GM18517 (cell line): ENCODE results near the gene E4F1.
"Not testable (repeated sequence)": the region's sequence is repeated elsewhere in the genome, so short reads cannot be mapped to it uniquely, and the experiment has no call there.

Experiments used
- ATAC-seq: cut with Tn5 transposase; IDR thresholded peaks from one replicate; pipeline ENCODE4 v1.9.1; 2021; ENCODE audit warnings: mild to moderate bottlenecking, moderate library complexity; ENCODE audit not compliant: unreplicated experiment

The E4F1 gene

GRCh38 chr16:2189252-2189893 is 34.0 kb upstream of the E4F1 start:
- no peak for ATAC-seq

DNA sequence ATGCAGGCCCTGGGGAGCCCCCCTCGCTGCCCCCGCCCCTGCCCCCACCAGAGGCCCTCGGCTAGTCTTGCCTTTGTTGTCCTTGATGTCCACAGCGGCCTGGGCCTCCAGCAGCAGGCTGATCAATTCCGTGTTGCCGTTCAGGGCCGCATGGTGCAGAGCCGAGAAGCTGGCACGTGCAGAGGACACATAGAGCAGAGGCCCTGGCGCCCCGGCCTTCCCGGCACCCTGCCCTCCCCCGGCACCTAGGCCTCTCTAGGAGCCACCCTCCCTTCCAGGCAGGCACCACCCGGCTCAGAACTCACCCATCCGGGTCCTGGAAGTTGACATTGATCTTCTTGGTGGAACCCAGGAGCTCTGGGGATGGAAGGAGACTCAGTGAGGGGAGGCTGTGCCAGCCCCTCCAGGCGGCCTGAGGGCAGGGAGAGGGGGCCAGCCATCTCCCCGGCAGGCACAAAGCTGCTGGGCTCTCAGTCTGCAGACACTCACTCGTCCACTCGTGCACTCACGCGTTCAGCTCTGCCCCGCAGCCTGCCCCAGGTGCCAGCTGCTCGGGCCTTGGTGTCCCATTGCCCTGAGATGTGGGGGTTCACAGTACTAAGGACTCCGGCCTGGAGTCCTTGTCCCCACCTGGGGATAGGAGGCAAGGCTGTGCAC is 33.3 kb upstream of the E4F1 start:
- ATAC-seq, result no peak

DNA sequence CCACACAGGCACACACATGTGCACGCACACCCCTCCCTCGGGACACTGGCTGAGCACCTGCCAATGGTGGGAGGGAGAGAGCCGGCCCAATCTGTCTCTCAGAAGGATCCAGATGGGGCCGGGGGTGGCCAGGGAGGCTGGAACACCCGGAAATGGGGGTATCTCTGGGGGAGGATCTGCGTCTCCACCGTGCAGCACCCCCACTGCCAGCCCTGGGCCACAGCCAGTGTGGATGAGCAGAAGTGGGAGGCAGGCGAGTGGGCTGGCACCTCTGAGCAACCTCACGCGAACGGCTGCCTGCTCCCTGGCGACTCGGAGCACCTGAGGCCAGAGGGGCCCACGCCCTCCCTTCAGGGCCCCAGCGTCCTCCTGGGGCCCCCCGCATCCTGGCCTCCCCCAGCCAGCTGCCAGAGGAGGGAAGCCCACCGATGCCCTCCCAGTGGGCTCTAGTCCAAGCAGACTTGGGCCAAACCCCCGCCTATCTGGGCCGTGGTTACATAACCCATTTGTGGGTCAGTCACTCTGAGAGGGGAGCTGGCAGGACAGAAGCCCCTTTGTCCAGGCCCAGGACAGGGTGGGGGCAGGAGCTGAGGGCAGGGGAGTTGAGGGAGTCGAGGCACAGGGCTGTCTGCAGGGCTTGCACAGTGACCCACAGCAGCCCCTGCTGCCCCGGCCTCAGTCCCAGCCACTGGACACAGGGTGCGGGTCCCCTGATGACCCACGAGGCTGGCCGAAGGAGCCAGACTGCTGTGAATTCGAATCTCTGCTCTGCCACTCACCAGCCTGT is 32.5 kb upstream of the E4F1 start:
- no peak for ATAC-seq

DNA sequence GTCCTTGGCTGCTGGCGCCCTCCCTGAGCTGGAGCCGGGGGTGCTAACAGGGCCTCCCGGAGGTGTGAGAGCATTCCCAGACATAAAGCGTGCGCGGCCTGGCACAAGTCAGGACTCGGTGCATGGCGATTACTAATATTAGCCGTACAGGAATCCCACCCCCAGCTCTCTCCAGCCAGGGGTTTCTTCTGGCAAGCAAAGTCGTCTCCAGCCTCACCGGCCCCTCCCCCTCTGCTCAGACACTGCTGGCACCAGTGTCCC is 32.0 kb upstream of the E4F1 start:
- no peak for ATAC-seq

DNA sequence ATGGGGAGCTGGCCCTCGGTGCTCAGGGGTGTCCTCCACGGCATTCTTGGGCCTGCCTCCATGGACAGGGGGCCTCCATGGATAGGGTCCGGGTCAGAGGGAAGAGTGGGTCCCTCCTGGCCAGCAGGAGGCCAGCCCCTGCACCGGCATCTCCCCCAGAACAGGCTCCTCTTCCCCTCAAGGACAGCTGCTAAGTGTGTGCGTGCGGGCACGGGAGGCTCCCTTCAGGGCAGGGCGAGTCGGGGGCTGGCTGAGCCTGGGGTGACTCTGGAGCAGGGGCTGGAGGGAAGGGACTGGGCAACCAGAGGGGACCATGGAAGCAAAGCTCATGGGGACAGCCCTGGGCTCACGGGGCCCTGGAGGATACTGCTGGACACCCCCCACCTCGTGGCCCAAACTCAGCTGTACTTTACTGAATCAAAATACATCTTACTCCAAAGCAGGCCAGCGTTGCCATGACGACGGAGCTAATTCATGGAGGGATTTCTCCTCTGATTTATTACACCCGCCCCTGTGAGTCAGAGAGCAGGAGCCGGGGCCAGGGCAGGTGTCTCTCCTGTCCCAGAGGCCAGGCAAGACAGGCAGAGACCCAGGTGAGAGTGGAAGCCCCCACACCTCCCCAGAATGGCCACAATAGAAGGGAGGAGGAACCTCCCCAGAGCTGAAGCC is 29.1 kb upstream of the E4F1 start:
- ATAC-seq, result no peak

DNA sequence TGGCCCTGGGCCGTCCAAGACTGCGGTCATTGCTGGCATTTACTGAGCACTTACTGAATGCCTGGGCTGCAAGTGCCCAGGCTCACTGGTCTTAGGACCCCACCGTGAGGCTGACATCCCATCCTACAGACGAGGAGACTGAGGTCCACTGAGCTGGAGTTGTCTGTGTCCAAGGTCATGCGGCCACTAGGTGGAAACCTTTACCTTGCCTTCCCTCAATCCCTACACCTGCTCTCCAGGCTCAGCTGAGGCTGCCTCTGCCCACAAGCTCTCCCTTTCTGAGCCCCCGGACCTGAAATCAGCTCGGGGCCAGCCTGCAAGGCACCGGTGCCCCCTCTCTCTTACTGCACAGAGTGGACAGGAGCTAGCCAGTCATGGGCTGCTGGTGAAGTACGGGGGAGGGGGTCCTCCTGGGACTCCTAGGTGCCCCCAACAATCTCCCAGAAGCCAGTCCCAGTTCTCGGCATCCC is 28.5 kb upstream of the E4F1 start:
- ATAC-seq, result no peak

DNA sequence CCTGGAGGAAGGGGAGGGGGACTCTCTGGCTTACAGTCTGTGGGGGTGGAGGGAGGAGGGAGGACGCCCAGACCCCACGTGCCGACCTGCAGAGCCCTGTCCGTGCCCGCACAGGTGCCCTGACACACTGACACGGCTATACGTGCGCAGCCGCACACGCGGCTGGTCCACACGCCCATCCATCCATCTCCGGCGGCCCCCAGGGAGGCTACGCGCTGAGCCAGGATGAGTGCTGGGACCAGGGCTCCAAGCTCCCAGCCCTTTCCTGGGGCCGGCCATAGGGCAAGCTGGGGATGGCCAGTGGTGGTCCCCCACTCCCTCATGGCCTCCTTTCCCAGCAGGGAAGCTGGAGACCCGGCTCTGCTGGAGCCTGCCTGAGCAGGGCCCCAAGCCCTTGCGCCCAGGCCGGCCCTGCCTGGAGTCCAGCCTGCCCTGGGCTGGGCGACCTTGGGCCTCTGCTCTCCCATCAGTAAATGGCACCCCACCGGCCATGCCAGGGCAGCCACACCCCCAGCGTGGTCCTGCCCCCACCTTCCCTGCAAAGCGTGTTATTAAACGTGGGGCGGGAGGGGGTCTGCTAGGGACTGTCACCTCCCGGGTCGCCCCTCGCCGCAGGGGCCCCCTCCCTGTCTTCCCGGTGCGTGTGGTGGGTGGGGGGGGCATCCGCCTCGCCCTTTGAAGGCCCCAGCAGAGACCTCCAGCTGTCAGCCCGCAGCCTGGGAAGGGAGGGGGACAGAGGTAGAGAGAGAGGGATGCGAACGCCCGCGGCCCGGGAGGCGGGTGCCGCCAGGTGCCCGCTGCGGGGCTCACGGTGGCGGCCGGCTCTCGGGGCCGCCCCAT is 27.8 kb upstream of the E4F1 start:
- ATAC-seq, result no peak

DNA sequence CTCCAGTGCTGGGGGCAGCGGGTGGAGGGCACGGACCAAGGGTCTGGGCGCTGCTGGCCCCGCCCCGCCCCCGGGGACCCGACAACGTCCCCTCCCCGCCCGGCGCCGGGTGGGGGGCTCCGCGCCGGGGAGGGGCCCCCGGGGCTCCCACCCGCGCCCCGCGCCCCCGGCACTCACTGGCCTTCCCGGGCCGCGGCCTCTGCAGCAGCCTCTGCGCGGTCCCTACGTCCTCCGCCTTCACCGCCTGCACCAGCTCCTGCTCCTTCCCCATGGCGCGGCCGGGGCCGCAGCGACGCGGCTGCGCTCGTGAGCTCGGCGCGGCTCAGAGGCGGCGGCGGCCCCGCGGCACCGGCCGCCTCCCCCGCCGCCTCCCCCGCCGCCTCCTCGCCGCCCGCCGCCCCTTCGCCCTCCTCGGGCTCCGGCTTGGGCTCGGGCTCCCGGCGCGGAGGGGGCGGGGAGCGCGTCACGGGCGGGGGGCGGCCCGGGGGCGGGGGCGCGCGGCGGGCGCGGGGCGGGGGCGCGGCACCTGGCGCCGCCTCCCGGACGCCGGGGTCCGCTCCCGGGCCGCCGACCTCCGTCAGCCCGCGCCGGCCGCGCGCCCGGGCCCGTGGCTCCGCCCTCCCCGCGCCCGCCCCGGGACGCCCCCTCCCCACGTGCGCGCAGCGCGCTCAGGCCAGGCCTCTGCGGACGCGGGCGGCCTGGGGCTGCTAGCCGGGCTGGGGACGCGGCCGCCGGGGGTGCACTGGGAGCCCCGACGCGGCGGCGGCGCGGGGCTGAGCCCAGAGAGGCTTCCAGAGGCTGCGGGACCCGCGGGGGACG is 27.0 kb upstream of the E4F1 start, which contains the start of gene CASKIN1:
Gene CASKIN1 (minus strand): TSS at position 444 of the 819 bp plus-strand sequence. CDS start 173 bp downstream, at position 271.
- ATAC-seq, result no peak

GRCh38 chr16:2196981-2197511 is 26.3 kb upstream of the E4F1 start:
- no peak for ATAC-seq

GRCh38 chr16:2197765-2198164 is 25.6 kb upstream of the E4F1 start:
- no peak for ATAC-seq

DNA sequence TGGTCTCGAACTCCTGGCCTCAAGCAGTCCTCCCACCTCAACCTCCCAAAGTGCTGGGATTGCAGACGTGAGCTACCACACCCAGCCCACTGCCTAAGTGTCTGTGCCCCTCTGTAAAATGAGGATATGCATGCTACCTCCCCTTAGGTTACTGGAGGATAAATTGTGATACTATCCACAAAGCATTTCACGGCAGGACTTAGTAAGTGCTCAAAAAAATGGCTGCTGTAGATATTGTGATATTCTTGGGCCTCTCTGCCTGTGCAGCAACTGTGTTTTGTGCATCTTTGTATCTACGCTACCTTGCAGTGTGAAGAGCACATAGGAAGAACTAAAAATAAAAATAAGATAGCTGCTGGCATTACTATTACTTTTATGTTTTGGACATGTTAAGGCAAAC is 25.1 kb upstream of the E4F1 start:
- no peak for ATAC-seq

- no peak for ATAC-seq
Measured at GRCh38 chr16:2199095-2199494, 24.3 kb upstream of the E4F1 start.

DNA sequence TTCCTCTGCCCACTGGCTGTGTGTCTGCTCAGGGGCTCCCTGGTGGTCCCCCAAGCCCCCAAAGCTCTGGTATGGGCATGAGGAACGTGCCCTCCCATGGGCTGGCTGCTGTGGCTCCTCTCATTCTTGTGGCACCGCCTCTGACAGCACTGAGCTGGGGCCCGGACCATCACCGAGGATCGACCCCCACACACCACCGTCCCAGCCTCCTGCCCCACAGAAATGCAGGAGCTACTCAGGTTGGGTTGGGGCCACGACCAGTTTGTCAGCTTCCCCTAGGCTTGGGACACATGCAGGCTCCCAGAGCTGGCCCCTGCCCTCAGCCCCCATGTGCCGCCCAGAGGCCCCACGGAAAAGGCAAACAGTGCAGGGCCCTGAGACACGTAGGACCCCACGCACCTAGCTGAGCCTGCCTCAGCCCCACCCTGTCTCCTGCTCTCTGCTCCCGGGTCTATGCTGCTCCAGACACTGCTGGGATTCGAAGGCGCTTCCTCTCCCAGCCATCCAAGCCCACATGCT is 23.7 kb upstream of the E4F1 start:
- ATAC-seq, result no peak

GRCh38 chr16:2200313-2200712 is 23.1 kb upstream of the E4F1 start:
- ATAC-seq, result no peak

GRCh38 chr16:2203119-2203688 is 20.2 kb upstream of the E4F1 start:
- not testable (repeated sequence) for ATAC-seq

- no peak for ATAC-seq
Measured at GRCh38 chr16:2204416-2205103, 18.8 kb upstream of the E4F1 start.

DNA sequence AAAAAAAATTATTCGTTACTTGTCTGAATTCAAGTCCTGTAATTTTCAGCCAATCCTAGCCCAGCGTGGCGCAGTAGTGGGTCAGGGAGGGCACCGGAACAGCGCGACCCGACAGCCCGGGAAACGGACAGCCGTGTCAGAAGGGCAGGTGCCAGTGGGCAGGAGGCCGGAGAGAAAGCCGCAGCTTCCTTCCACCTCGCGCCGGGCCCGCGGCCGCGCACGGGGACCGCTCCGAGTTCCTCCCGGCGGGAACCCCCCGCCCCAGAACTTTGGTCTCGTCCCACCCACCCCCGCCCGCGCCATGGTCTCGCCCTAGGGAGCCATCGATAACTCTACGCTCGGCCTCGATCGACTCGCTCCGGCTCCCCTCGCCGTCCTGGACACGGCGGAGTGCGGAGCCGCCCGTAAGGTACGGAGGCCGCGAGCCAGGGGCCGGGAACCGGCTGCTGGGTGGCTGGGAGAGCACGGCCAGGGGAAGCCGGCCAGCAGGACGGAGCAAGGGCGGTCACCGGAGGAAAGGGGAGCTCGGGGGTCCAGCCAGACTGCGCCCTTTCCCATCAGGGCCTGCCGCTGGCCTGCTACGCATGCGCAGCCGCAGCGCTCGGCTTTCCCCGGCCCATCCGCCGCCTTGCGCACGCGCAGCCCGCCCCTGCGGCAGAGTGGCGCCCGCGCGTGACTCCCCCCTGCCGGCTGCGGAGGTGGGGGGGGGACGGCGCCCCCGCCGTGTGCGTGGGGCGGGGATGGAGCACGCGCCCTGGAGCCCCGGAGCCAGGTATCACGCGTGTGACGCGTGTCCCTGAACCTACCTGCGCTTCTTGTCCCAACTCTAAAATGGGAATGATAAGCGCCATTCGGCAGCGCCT is 18.1 kb upstream of the E4F1 start, which contains the start of gene MLST8:
Gene MLST8 (plus strand): TSS at position 351 of the 863 bp plus-strand sequence. CDS start 632 bp downstream, outside the sequence.
- peak; percentile 71 for ATAC-seq
